ENCODE results near the gene MINK1. TPM values are rescaled to one million over a fixed set of nuclear protein-coding genes. Genes with fewer than 3 reads are reported as not detected.

The MINK1 gene
- polyA plus RNA-seq, 1 experiment = 69.1 TPM

- DNase-seq (ENCODE audit: low read depth) = no peak
- no peaks in the 10 kb centered on the region for H3K27me3 ChIP-seq (ENCODE audit: control insufficient read depth, insufficient read depth, low read length)
- ChIA-PET CTCF (no interaction called here), POLR2A (no interaction called here)
- H3K4me3 ChIP-seq (ENCODE audit: low read depth, low read length) = no peak overlapping the region
- TF ChIP-seq, protein P1, sequence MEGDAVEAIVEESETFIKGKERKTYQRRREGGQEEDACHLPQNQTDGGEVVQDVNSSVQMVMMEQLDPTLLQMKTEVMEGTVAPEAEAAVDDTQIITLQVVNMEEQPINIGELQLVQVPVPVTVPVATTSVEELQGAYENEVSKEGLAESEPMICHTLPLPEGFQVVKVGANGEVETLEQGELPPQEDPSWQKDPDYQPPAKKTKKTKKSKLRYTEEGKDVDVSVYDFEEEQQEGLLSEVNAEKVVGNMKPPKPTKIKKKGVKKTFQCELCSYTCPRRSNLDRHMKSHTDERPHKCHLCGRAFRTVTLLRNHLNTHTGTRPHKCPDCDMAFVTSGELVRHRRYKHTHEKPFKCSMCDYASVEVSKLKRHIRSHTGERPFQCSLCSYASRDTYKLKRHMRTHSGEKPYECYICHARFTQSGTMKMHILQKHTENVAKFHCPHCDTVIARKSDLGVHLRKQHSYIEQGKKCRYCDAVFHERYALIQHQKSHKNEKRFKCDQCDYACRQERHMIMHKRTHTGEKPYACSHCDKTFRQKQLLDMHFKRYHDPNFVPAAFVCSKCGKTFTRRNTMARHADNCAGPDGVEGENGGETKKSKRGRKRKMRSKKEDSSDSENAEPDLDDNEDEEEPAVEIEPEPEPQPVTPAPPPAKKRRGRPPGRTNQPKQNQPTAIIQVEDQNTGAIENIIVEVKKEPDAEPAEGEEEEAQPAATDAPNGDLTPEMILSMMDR (IDR thresholded peaks at IDR 0.05; ENCODE audit: insufficient read depth, low read depth, low read length) = no peak
- no peaks in the 10 kb centered on the region for H3K36me3 ChIP-seq (ENCODE audit: control insufficient read depth, insufficient read depth, low read length)
These were observed 39.6 kb downstream of the MINK1 start for GRCh38 chr17:4872786-4873185.

DNA sequence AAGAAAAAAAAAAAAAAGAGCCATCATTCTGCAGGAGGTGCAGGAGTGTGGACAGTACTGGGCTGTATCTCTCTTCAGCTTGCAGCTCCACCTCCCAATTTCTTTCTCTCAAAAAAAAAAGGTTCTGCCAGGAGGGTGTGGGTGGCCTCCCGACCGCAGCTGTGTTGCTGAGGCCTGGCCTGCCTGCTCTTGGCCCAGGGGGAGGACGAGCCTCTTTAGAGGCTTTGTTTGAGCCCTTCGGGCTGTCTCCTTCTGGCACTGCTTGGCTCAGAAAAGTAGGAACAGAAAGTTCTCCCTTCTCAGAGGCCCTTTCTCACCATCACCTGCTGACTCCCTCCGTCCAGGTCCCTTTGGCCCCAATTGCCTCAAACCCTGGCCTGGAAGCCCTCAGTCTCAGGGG is 43.9 kb downstream of the MINK1 start:
- peaks cover 11% of the 10 kb centered on the region for H3K36me3 ChIP-seq (ENCODE audit: control insufficient read depth, insufficient read depth, low read length)
- POLR2A ChIA-PET = no interaction called here
- no peaks in the 10 kb centered on the region for H3K27me3 ChIP-seq (ENCODE audit: control insufficient read depth, insufficient read depth, low read length)
- no peak for DNase-seq (ENCODE audit: low read depth)
- no peak overlapping the region for H3K4me3 ChIP-seq (ENCODE audit: low read depth, low read length)
- CTCF ChIA-PET = interaction anchor here (0.6 to 2.6 kb wide), 3 partner anchors 11 to 88 kb away, joined by 3 to 14 read pairs (median 6); partner anchors contain the start of gene GLTPD2
- TF ChIP-seq, protein P1 (IDR thresholded peaks at IDR 0.05; ENCODE audit: insufficient read depth, low read depth, low read length) = no peak

DNA sequence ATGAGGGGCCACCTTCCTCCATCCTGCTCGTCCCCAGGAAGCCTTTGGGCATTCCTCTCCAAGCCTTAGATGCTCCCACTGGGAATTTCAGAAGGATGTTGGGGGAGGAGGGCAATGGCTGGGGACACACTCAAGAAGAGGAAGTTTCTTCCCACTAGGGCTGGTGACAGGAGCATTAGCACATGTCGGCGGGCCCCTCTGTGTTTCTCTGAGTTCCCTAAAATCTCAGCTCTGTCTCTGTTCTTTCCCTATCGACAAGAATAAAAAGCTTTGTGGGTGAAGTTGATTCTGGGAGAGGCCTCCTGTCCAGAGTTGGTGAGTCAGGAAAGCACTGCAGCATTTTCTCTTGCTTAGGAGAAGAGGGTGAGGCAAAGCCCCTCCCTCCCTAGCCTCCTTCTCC is 46.5 kb downstream of the MINK1 start:
- CTCF ChIA-PET = interaction anchor here (1.1 to 9.3 kb wide), 3 partner anchors 15 to 93 kb away, joined by 3 to 112 read pairs (median 3); partner anchors contain the start of genes GLTPD2 and VMO1
- Histone ChIP-seq H3K27me3 (ENCODE audit: control insufficient read depth, insufficient read depth, low read length) (no peaks in the 10 kb centered on the region), H3K4me3 (ENCODE audit: low read depth, low read length) (no peak overlapping the region), H3K36me3 (ENCODE audit: control insufficient read depth, insufficient read depth, low read length) (peaks cover 13% of the 10 kb centered on the region)
- POLR2A ChIA-PET = no interaction called here
- TF ChIP-seq, protein P1 (IDR thresholded peaks at IDR 0.05; ENCODE audit: insufficient read depth, low read depth, low read length) = no peak
- DNase-seq (ENCODE audit: low read depth) = no peak

GRCh38 chr17:4880857-4881256 is 47.7 kb downstream of the MINK1 start:
- TF ChIP-seq, protein P1 (IDR thresholded peaks at IDR 0.05; ENCODE audit: insufficient read depth, low read depth, low read length) = no peak
- ChIA-PET POLR2A (no interaction called here), CTCF (interaction anchor here (0.5 to 9.3 kb wide), 21 partner anchors 10 to 165 kb away, joined by 3 to 112 read pairs (median 3); partner anchors contain the start of genes C17orf107, GLTPD2, PLD2 and VMO1)
- Histone ChIP-seq H3K4me3 (ENCODE audit: low read depth, low read length) (no peak overlapping the region), H3K36me3 (ENCODE audit: control insufficient read depth, insufficient read depth, low read length) (peaks cover 25% of the 10 kb centered on the region), H3K27me3 (ENCODE audit: control insufficient read depth, insufficient read depth, low read length) (no peaks in the 10 kb centered on the region)
- no peak for DNase-seq (ENCODE audit: low read depth)

GRCh38 chr17:4881761-4882555 is 48.8 kb downstream of the MINK1 start:
- H3K36me3 ChIP-seq (ENCODE audit: control insufficient read depth, insufficient read depth, low read length) = peaks cover 32% of the 10 kb centered on the region
- no peak overlapping the region for H3K4me3 ChIP-seq (ENCODE audit: low read depth, low read length)
- CTCF ChIA-PET = interaction anchor here (0.6 to 9.3 kb wide), 26 partner anchors 10 to 172 kb away, joined by 3 to 112 read pairs (median 3); partner anchors contain the start of genes C17orf107, GLTPD2, PLD2 and PSMB6
- POLR2A ChIA-PET = no interaction called here
- DNase-seq (ENCODE audit: low read depth) = no peak
- no peaks in the 10 kb centered on the region for H3K27me3 ChIP-seq (ENCODE audit: control insufficient read depth, insufficient read depth, low read length)
- TF ChIP-seq, protein P1 (IDR thresholded peaks at IDR 0.05; ENCODE audit: insufficient read depth, low read depth, low read length) = peak; percentile 87
